Endodermal cell (in vitro differentiated cells): ENCODE results near the gene PLPPR1. TPM values are rescaled to one million over a fixed set of nuclear protein-coding genes. Genes with fewer than 3 reads are reported as not detected.

Source experiments
- DNase-seq: peaks from one replicate; pipeline ENCODE4 v3.0.0-alpha.2; 2017
- H3K27ac ChIP-seq: 2 replicates; pipeline ENCODE4 v1.5.1; 2013; ENCODE audit warnings: mild to moderate bottlenecking, low read depth, low read length, moderate library complexity
- H3K27me3 ChIP-seq: 2 replicates; pipeline ENCODE4 v1.6.1; 2013; ENCODE audit warnings: mild to moderate bottlenecking, low read length, moderate library complexity; ENCODE audit not compliant: insufficient read depth, control insufficient read depth, poor library complexity, severe bottlenecking
- H3K36me3 ChIP-seq: 2 replicates; pipeline ENCODE4 v1.7.0; 2013; ENCODE audit warnings: mild to moderate bottlenecking, low read length, moderate library complexity; ENCODE audit not compliant: control insufficient read depth, insufficient read depth
- H3K4me1 ChIP-seq: one replicate; pipeline ENCODE4 v1.7.0; 2013; ENCODE audit warnings: low read length; ENCODE audit not compliant: control insufficient read depth, insufficient read depth
- H3K4me3 ChIP-seq: 2 replicates; pipeline ENCODE4 v1.5.1; 2013; ENCODE audit warnings: mild to moderate bottlenecking, low read length, moderate library complexity
- H3K9ac ChIP-seq: 2 replicates; pipeline ENCODE4 v1.6.1; 2013; ENCODE audit warnings: mild to moderate bottlenecking, low read length, moderate library complexity; ENCODE audit not compliant: poor library complexity, severe bottlenecking; ENCODE audit errors: extremely low read depth
- H3K9me3 ChIP-seq: 2 replicates; pipeline ENCODE4 v1.6.1; 2013; ENCODE audit warnings: mild to moderate bottlenecking, low read length, moderate library complexity; ENCODE audit not compliant: control insufficient read depth
- H3K27ac Mint-ChIP-seq: 2 replicates; pipeline ENCODE4 v1.8.0; 2020; ENCODE audit warnings: mixed read lengths
- H3K27me3 Mint-ChIP-seq: 2 replicates; pipeline ENCODE4 v1.8.0; 2021; ENCODE audit warnings: mild to moderate bottlenecking, mixed read lengths; ENCODE audit not compliant: insufficient read depth
- H3K36me3 Mint-ChIP-seq: 2 replicates; pipeline ENCODE4 v1.8.0; 2020; ENCODE audit warnings: low read depth, mixed read lengths
- H3K4me1 Mint-ChIP-seq: 2 replicates; pipeline ENCODE4 v1.8.0; 2020; ENCODE audit warnings: mixed read lengths
- H3K4me3 Mint-ChIP-seq: 2 replicates; pipeline ENCODE4 v1.8.0; 2020; ENCODE audit warnings: mild to moderate bottlenecking, moderate library complexity, mixed read lengths
- H3K9me3 Mint-ChIP-seq: 2 replicates; pipeline ENCODE4 v1.8.0; 2020; ENCODE audit warnings: mild to moderate bottlenecking, mixed read lengths
- CTCF ChIP-seq: fragments of 200-600 bp; sonication (generic); conservative IDR thresholded peaks from 2 replicates; pipeline ENCODE4 v1.5.0; 2021; ENCODE audit warnings: antibody characterized with exemption, mild to moderate bottlenecking
- WGBS, 2 experiments: methylation state at CpG; one replicate each; pipeline versions ENCODE4 v1.1.5 to v1.1.7; 2013; ENCODE audit warnings: missing lambda C conversion rate in 2 of 2, mixed read lengths in 1 of 2; ENCODE audit not compliant: insufficient coverage in 1 of 2, insufficient read length in 1 of 2; 5-methylcytosine and 5-hydroxymethylcytosine counted together
- total RNA-seq, 2 donors: library from RNA; stranded (reverse); fragmentation: NEBNext Ultra II Directional in 1 of 2; extraction: Animal tissue kit (Norgen Biotek cat#: 25700) in 1 of 2; gene quantifications; 2 replicates in 1 of 2; 3 replicates in 1 of 2; pipeline ENCODE4 v1.2.1, GENCODE V29; 2021

The PLPPR1 gene
- total RNA-seq, 2 donors from 2014 or later: 1.5 to 4.6 TPM

- H3K9me3 ChIP-seq: no peaks in the 10 kb centered on the region
- Mint-ChIP-seq H3K27me3 (no peaks in the 10 kb centered on the region), H3K4me1 (no peaks in the 10 kb centered on the region), H3K4me3 (no peak overlapping the region), H3K36me3 (no peaks in the 10 kb centered on the region), H3K27ac (no peak overlapping the region), H3K9me3 (peaks cover 4% of the 10 kb centered on the region)
- no peak overlapping the region for H3K4me3 ChIP-seq
- H3K27ac ChIP-seq: no peak overlapping the region
- H3K27me3 ChIP-seq: no peaks in the 10 kb centered on the region
- no peaks in the 10 kb centered on the region for H3K36me3 ChIP-seq
- TF ChIP-seq CTCF: no peak
- no peak overlapping the region for H3K9ac ChIP-seq
- no peak for DNase-seq
- no peaks in the 10 kb centered on the region for H3K4me1 ChIP-seq
Observed at GRCh38 chr9:101336091-101336490, 307.6 kb downstream of the PLPPR1 start.

GRCh38 chr9:101337237-101337636 lies 308.7 kb downstream of the PLPPR1 start:
- H3K9ac ChIP-seq: no peak overlapping the region
- H3K27me3 ChIP-seq: no peaks in the 10 kb centered on the region
- no peaks in the 10 kb centered on the region for H3K9me3 ChIP-seq
- Mint-ChIP-seq H3K27ac (no peak overlapping the region), H3K36me3 (no peaks in the 10 kb centered on the region), H3K4me3 (no peak overlapping the region), H3K4me1 (no peaks in the 10 kb centered on the region), H3K27me3 (no peaks in the 10 kb centered on the region), H3K9me3 (peaks cover 4% of the 10 kb centered on the region)
- H3K27ac ChIP-seq: no peak overlapping the region
- WGBS, 2 experiments: 91 to 95% methylated on average over 2 of the region's 2 CpGs
- no peak overlapping the region for H3K4me3 ChIP-seq
- no peaks in the 10 kb centered on the region for H3K36me3 ChIP-seq
- no peak for TF ChIP-seq CTCF
- DNase-seq: no peak
- no peaks in the 10 kb centered on the region for H3K4me1 ChIP-seq

- Histone ChIP-seq H3K4me1 (no peaks in the 10 kb centered on the region), H3K27ac (no peak overlapping the region), H3K27me3 (peaks cover 5% of the 10 kb centered on the region), H3K9me3 (no peaks in the 10 kb centered on the region), H3K36me3 (no peaks in the 10 kb centered on the region), H3K4me3 (no peak overlapping the region), H3K9ac (no peak overlapping the region)
- no peak for TF ChIP-seq CTCF
- H3K9me3 Mint-ChIP-seq: peaks cover 4% of the 10 kb centered on the region
- no peaks in the 10 kb centered on the region for H3K36me3 Mint-ChIP-seq
- no peak overlapping the region for H3K4me3 Mint-ChIP-seq
- H3K4me1 Mint-ChIP-seq: no peaks in the 10 kb centered on the region
- no peaks in the 10 kb centered on the region for H3K27me3 Mint-ChIP-seq
- no peak overlapping the region for H3K27ac Mint-ChIP-seq
- DNase-seq: no peak
Observed at GRCh38 chr9:101341958-101342357, 313.4 kb downstream of the PLPPR1 start.
